ENCODE data around the gene FGR. TPM values are rescaled to one million over a fixed set of nuclear protein-coding genes. Genes with fewer than 3 reads are reported as not detected.
"Not testable (repeated sequence)": the region's sequence is repeated elsewhere in the genome, so short reads cannot be mapped to it uniquely, and the experiment has no call there.

Gene FGR
- total and polyA plus RNA-seq, 7 experiments from 2014 or later, result 0.15 to 246 (median 1.5) TPM

- H3K27me3 ChIP-seq (ENCODE audit: control insufficient read depth in 2 of 2, insufficient read depth in 2 of 2, low read length in 2 of 2), result no peaks in the 10 kb centered on the region
- H3K4me3 ChIP-seq (ENCODE audit: low read length), result no peak overlapping the region
- peak; percentile 38 for ATAC-seq
- H3K27ac Mint-ChIP-seq, result peak overlapping the region in 7 of 9 donors; percentile 40 to 79 (median 65)
- H3K27ac ChIP-seq (ENCODE audit: low read depth, low read length), result no peak overlapping the region
- DNase-seq, result no peak
- POLR2A ChIA-PET, result interaction anchor here (0.6 to 1.9 kb wide), 7 partner anchors 10 to 32 kb away, joined by 3 to 11 read pairs (median 4); no protein-coding TSS in a partner anchor
- CTCF ChIA-PET, result interaction anchor here (1.2 to 1.4 kb wide), 2 partner anchors 24 to 32 kb away, joined by 3 to 4 read pairs; no protein-coding TSS in a partner anchor
- no peaks in the 10 kb centered on the region for H3K9me3 Mint-ChIP-seq
- H3K4me3 Mint-ChIP-seq, result peak overlapping the region in 9 of 10 donors; percentile 14 to 82 (median 65)
- no peaks in the 10 kb centered on the region for H3K9me3 ChIP-seq (ENCODE audit: control insufficient read depth in 2 of 3, low read length in 3 of 3)
- H3K4me1 Mint-ChIP-seq, result peaks cover 51 to 76% (median 70%) of the 10 kb centered on the region in 7 donors
- peaks cover 53 to 61% of the 10 kb centered on the region in 2 donors for H3K4me1 ChIP-seq (ENCODE audit: control insufficient read depth in 2 of 2, insufficient read depth in 2 of 2, low read length in 2 of 2)
- H3K36me3 ChIP-seq (ENCODE audit: control insufficient read depth in 2 of 3, insufficient read depth in 3 of 3, low read length in 3 of 3), result no peaks in the 10 kb centered on the region
- no peaks in the 10 kb centered on the region for H3K27me3 Mint-ChIP-seq
- H3K36me3 Mint-ChIP-seq, result no peaks in the 10 kb centered on the region
- intact Hi-C loops (cut with micrococcal nuclease), result no loop called here
Measured at GRCh38 chr1:27630859-27631491, 4.0 kb downstream of the FGR start.

- Histone ChIP-seq H3K4me1 (ENCODE audit: control insufficient read depth in 2 of 2, insufficient read depth in 2 of 2, low read length in 2 of 2) (peaks cover 59 to 66% of the 10 kb centered on the region in 2 donors), H3K36me3 (ENCODE audit: control insufficient read depth in 2 of 3, insufficient read depth in 3 of 3, low read length in 3 of 3) (no peaks in the 10 kb centered on the region), H3K4me3 (ENCODE audit: low read length) (no peak overlapping the region), H3K9me3 (ENCODE audit: control insufficient read depth in 2 of 3, low read length in 3 of 3) (no peaks in the 10 kb centered on the region), H3K27me3 (ENCODE audit: control insufficient read depth in 2 of 2, insufficient read depth in 2 of 2, low read length in 2 of 2) (no peaks in the 10 kb centered on the region), H3K27ac (ENCODE audit: low read depth, low read length) (no peak overlapping the region)
- ChIA-PET CTCF (interaction anchor here (1.1 to 1.9 kb wide), 4 partner anchors 22 to 72 kb away, joined by 3 to 7 read pairs (median 4); partner anchors contain the start of gene IFI6), POLR2A (interaction anchor here (0.6 to 2.5 kb wide), 6 partner anchors 10 to 20 kb away, joined by 3 to 11 read pairs (median 4); no protein-coding TSS in a partner anchor)
- no peaks in the 10 kb centered on the region for H3K9me3 Mint-ChIP-seq
- no peaks in the 10 kb centered on the region for H3K27me3 Mint-ChIP-seq
- DNase-seq (no peak), ATAC-seq (no peak)
- intact Hi-C loops (cut with micrococcal nuclease), result no loop called here
- no peaks in the 10 kb centered on the region for H3K36me3 Mint-ChIP-seq
- peak overlapping the region in 8 of 9 donors; percentile 3 to 85 (median 52) for H3K27ac Mint-ChIP-seq
- H3K4me3 Mint-ChIP-seq, result peak overlapping the region in 1 of 10 donors; percentile 24
- peaks cover 50 to 66% (median 59%) of the 10 kb centered on the region in 7 donors for H3K4me1 Mint-ChIP-seq
Measured at GRCh38 chr1:27628712-27629111, 6.3 kb downstream of the FGR start.

GRCh38 chr1:27627733-27628132, 7.3 kb downstream of the FGR start:
- DNase-seq; H3K27ac ChIP-seq (ENCODE audit: low read depth, low read length); H3K27me3 Mint-ChIP-seq; H3K36me3 Mint-ChIP-seq; H3K27ac Mint-ChIP-seq; H3K9me3 Mint-ChIP-seq; H3K36me3 ChIP-seq (ENCODE audit: control insufficient read depth in 2 of 3, insufficient read depth in 3 of 3, low read length in 3 of 3); H3K4me3 Mint-ChIP-seq; H3K4me3 ChIP-seq (ENCODE audit: low read length); H3K27me3 ChIP-seq (ENCODE audit: control insufficient read depth in 2 of 2, insufficient read depth in 2 of 2, low read length in 2 of 2); H3K9me3 ChIP-seq (ENCODE audit: control insufficient read depth in 2 of 3, low read length in 3 of 3); ATAC-seq; intact Hi-C loops (cut with micrococcal nuclease): not testable (repeated sequence)
- H3K4me1 ChIP-seq (ENCODE audit: control insufficient read depth in 2 of 2, insufficient read depth in 2 of 2, low read length in 2 of 2), result peaks cover 57 to 66% of the 10 kb centered on the region in 2 donors
- CTCF ChIA-PET, result interaction anchor here (0.6 to 1.9 kb wide), 3 partner anchors 16 to 71 kb away, joined by 3 to 5 read pairs (median 3); no protein-coding TSS in a partner anchor
- peaks cover 44 to 56% (median 49%) of the 10 kb centered on the region in 7 donors for H3K4me1 Mint-ChIP-seq
- POLR2A ChIA-PET, result interaction anchor here (0.6 to 2.5 kb wide), 4 partner anchors 9 to 35 kb away, joined by 3 to 8 read pairs (median 4); no protein-coding TSS in a partner anchor

- Histone ChIP-seq H3K27ac (ENCODE audit: low read depth, low read length) (no peak overlapping the region), H3K9me3 (ENCODE audit: control insufficient read depth in 2 of 3, low read length in 3 of 3) (no peaks in the 10 kb centered on the region), H3K27me3 (ENCODE audit: control insufficient read depth in 2 of 2, insufficient read depth in 2 of 2, low read length in 2 of 2) (no peaks in the 10 kb centered on the region), H3K4me3 (ENCODE audit: low read length) (no peak overlapping the region), H3K36me3 (ENCODE audit: control insufficient read depth in 2 of 3, insufficient read depth in 3 of 3, low read length in 3 of 3) (no peaks in the 10 kb centered on the region), H3K4me1 (ENCODE audit: control insufficient read depth in 2 of 2, insufficient read depth in 2 of 2, low read length in 2 of 2) (peaks cover 51 to 61% of the 10 kb centered on the region in 2 donors)
- Mint-ChIP-seq H3K36me3 (no peaks in the 10 kb centered on the region), H3K27me3 (no peaks in the 10 kb centered on the region), H3K4me3 (peak overlapping the region in 2 of 10 donors; percentile 30 to 47), H3K9me3 (no peaks in the 10 kb centered on the region), H3K27ac (peak overlapping the region in 2 of 9 donors; percentile 15 to 44), H3K4me1 (peaks cover 40 to 53% (median 46%) of the 10 kb centered on the region in 7 donors)
- intact Hi-C loops (cut with micrococcal nuclease), result no loop called here
- ChIA-PET POLR2A (interaction anchor here (1.2 kb wide), 1 partner anchor 36 kb away, joined by 3 read pairs; no protein-coding TSS in a partner anchor), CTCF (no interaction called here)
- ATAC-seq, result no peak
- no peak for DNase-seq
Measured at GRCh38 chr1:27627061-27627460, 7.9 kb downstream of the FGR start.

- no peak overlapping the region for H3K27ac ChIP-seq (ENCODE audit: low read depth, low read length)
- peaks cover 43 to 55% of the 10 kb centered on the region in 2 donors for H3K4me1 ChIP-seq (ENCODE audit: control insufficient read depth in 2 of 2, insufficient read depth in 2 of 2, low read length in 2 of 2)
- Mint-ChIP-seq H3K36me3 (no peaks in the 10 kb centered on the region), H3K4me1 (peaks cover 32 to 46% (median 39%) of the 10 kb centered on the region in 7 donors), H3K27ac (no peak overlapping the region), H3K9me3 (no peaks in the 10 kb centered on the region), H3K27me3 (no peaks in the 10 kb centered on the region), H3K4me3 (no peak overlapping the region)
- POLR2A ChIA-PET, result no interaction called here
- intact Hi-C loops (cut with micrococcal nuclease), result no loop called here
- no peaks in the 10 kb centered on the region for H3K27me3 ChIP-seq (ENCODE audit: control insufficient read depth in 2 of 2, insufficient read depth in 2 of 2, low read length in 2 of 2)
- no peaks in the 10 kb centered on the region for H3K36me3 ChIP-seq (ENCODE audit: control insufficient read depth in 2 of 3, insufficient read depth in 3 of 3, low read length in 3 of 3)
- CTCF ChIA-PET, result interaction anchor here (1.4 kb wide), 1 partner anchor 36 kb away, joined by 7 read pairs; no protein-coding TSS in a partner anchor
- no peaks in the 10 kb centered on the region for H3K9me3 ChIP-seq (ENCODE audit: control insufficient read depth in 2 of 3, low read length in 3 of 3)
- peak overlapping the region; percentile 11 for H3K4me3 ChIP-seq (ENCODE audit: low read length)
- ATAC-seq, result peak; percentile 65
- no peak for DNase-seq
Measured at GRCh38 chr1:27626031-27626935, 8.7 kb downstream of the FGR start.

GRCh38 chr1:27624467-27625178, 10.4 kb downstream of the FGR start:
- peak overlapping the region; percentile 15 for H3K4me3 ChIP-seq (ENCODE audit: low read length)
- no peaks in the 10 kb centered on the region for H3K36me3 ChIP-seq (ENCODE audit: control insufficient read depth in 2 of 3, insufficient read depth in 3 of 3, low read length in 3 of 3)
- H3K27ac ChIP-seq (ENCODE audit: low read depth, low read length), result no peak overlapping the region
- ATAC-seq (no peak), DNase-seq (no peak)
- ChIA-PET CTCF (interaction anchor here (1.4 kb wide), 1 partner anchor 38 kb away, joined by 7 read pairs; no protein-coding TSS in a partner anchor), POLR2A (interaction anchor here (1.2 to 1.5 kb wide), 2 partner anchors 8 to 16 kb away, joined by 4 read pairs; no protein-coding TSS in a partner anchor)
- H3K27ac Mint-ChIP-seq, result no peak overlapping the region
- peaks cover 35 to 52% of the 10 kb centered on the region in 2 donors for H3K4me1 ChIP-seq (ENCODE audit: control insufficient read depth in 2 of 2, insufficient read depth in 2 of 2, low read length in 2 of 2)
- no peak overlapping the region for H3K4me3 Mint-ChIP-seq
- intact Hi-C loops (cut with micrococcal nuclease), result no loop called here
- H3K36me3 Mint-ChIP-seq, result no peaks in the 10 kb centered on the region
- no peaks in the 10 kb centered on the region for H3K9me3 ChIP-seq (ENCODE audit: control insufficient read depth in 2 of 3, low read length in 3 of 3)
- peaks cover 0 to 2% (median 0%) of the 10 kb centered on the region in 5 donors for H3K27me3 Mint-ChIP-seq
- H3K4me1 Mint-ChIP-seq, result peaks cover 26 to 37% (median 29%) of the 10 kb centered on the region in 7 donors
- no peaks in the 10 kb centered on the region for H3K9me3 Mint-ChIP-seq
- H3K27me3 ChIP-seq (ENCODE audit: control insufficient read depth in 2 of 2, insufficient read depth in 2 of 2, low read length in 2 of 2), result no peaks in the 10 kb centered on the region

All from naive thymus-derived CD4-positive, alpha-beta T cell (primary cell).